Peyer's patch (tissue), 4 donors: ENCODE measurements around the gene BABAM1. TPM values are rescaled to one million over a fixed set of nuclear protein-coding genes. Genes with fewer than 3 reads are reported as not detected.
A peak's percentile ranks its signal among the peaks of the same experiment; 100 is the strongest.

Source experiments
- DNase-seq, 3 donors: peaks; one replicate each; pipeline ENCODE4 v3.0.0-alpha.2; 2017 to 2019
- H3K27ac ChIP-seq, 4 donors: fragments of 200-600 bp; sonication (generic); one replicate each; pipeline ENCODE4 v1.5.1; 2016 to 2019
- H3K27me3 ChIP-seq, 2 donors: fragments of 200-600 bp; sonication (generic); one replicate each; pipeline ENCODE4 v1.5.1; 2019
- H3K36me3 ChIP-seq, 3 donors: fragments of 200-600 bp; sonication (generic); one replicate each; pipeline ENCODE4 v1.5.1; 2016 to 2019
- H3K4me1 ChIP-seq, 4 donors: fragments of 200-600 bp; sonication (generic); one replicate each; pipeline ENCODE4 v1.5.1; 2016 to 2019
- H3K4me3 ChIP-seq, 4 donors: fragments of 200-600 bp; sonication (generic); 1 replicate in 3 of 4; 2 replicates in 1 of 4; pipeline ENCODE4 v1.5.1; 2016 to 2019; ENCODE audit warnings: mild to moderate bottlenecking in 1 of 4
- H3K9me3 ChIP-seq, 4 donors: fragments of 200-600 bp; sonication (generic); one replicate each; pipeline ENCODE4 v1.5.1; 2016 to 2019; ENCODE audit warnings: mild to moderate bottlenecking in 1 of 4
- CTCF ChIP-seq, 6 experiments: fragments of 450-650 bp in 4 of 6; fragments of 200-600 bp in 2 of 6; sonication (generic) in 1 of 6; IDR thresholded peaks; one replicate each; pipeline ENCODE4 v1.5.1; 2017 to 2019; ENCODE audit warnings: antibody characterized with exemption in 6 of 6, mild to moderate bottlenecking in 3 of 6, moderate library complexity in 1 of 6
- POLR2A ChIP-seq, 2 donors: fragments of 450-650 bp; IDR thresholded peaks; one replicate each; pipeline ENCODE4 v1.5.1; 2017; ENCODE audit warnings: antibody characterized with exemption in 2 of 2, mild to moderate bottlenecking in 2 of 2, moderate library complexity in 2 of 2
- total RNA-seq, 4 donors: library from RNA; depleted of rRNA; stranded (reverse); fragments of >200 nt; gene quantifications; one replicate each; pipeline ENCODE4 v1.1.0, GENCODE V29; 2016

The BABAM1 gene
- total RNA-seq: 100 to 1,000 TPM in 1 of 4 donors, 10 to 100 TPM in 3; 51.8 to 174 (median 59.2) TPM

- H3K9me3 ChIP-seq: no peaks in the 10 kb centered on the region
- peaks cover 0 to 33% (median 0%) of the 10 kb centered on the region in 3 donors for H3K36me3 ChIP-seq
- H3K27ac ChIP-seq: peak within 1 kb of the TSS; percentile 58 to 74 (median 66)
- H3K4me1 ChIP-seq: peaks cover 0 to 14% (median 5%) of the 10 kb centered on the region in 4 donors
- H3K4me3 ChIP-seq: peak within 1 kb of the TSS; percentile 65 to 93 (median 74)
- TF ChIP-seq CTCF (IDR thresholded peaks at IDR 0.05) (no peak), POLR2A (IDR thresholded peaks at IDR 0.05) (no peak)
- peak; percentile 92 to 99 (median 97) for DNase-seq
- no peaks in the 10 kb centered on the region for H3K27me3 ChIP-seq
Measured at GRCh38 chr19:17266975-17267788, at the start of gene BABAM1. Gene BABAM1, plus strand, starts transcription at chr19:17267443. Its CDS starts 1,364 bp downstream, at chr19:17268807.

GRCh38 chr19:17219286-17219685 lies 48.0 kb upstream of the BABAM1 start:
- DNase-seq: no peak
- Histone ChIP-seq H3K27ac (no peak overlapping the region), H3K4me1 (peaks cover 0 to 22% (median 5%) of the 10 kb centered on the region in 4 donors), H3K4me3 (no peak overlapping the region), H3K36me3 (peaks cover 0 to 31% (median 0%) of the 10 kb centered on the region in 3 donors), H3K27me3 (no peaks in the 10 kb centered on the region), H3K9me3 (no peaks in the 10 kb centered on the region)
- TF ChIP-seq POLR2A (IDR thresholded peaks at IDR 0.05) (no peak), CTCF (IDR thresholded peaks at IDR 0.05) (no peak)

- H3K36me3 ChIP-seq: peaks cover 0 to 31% (median 0%) of the 10 kb centered on the region in 3 donors
- no peaks in the 10 kb centered on the region for H3K9me3 ChIP-seq
- TF ChIP-seq CTCF (IDR thresholded peaks at IDR 0.05): no peak
- TF ChIP-seq POLR2A (IDR thresholded peaks at IDR 0.05): no peak
- no peak overlapping the region for H3K4me3 ChIP-seq
- no peaks in the 10 kb centered on the region for H3K27me3 ChIP-seq
- H3K27ac ChIP-seq: no peak overlapping the region
- DNase-seq: peak in 1 of 3 donors; percentile 60
- H3K4me1 ChIP-seq: peaks cover 0 to 16% (median 0%) of the 10 kb centered on the region in 4 donors
Measured at GRCh38 chr19:17220207-17220758, 47.0 kb upstream of the BABAM1 start.

- Histone ChIP-seq H3K27ac (no peak overlapping the region), H3K4me3 (no peak overlapping the region), H3K9me3 (no peaks in the 10 kb centered on the region), H3K27me3 (no peaks in the 10 kb centered on the region), H3K36me3 (peaks cover 0 to 7% (median 0%) of the 10 kb centered on the region in 3 donors), H3K4me1 (peaks cover 0 to 14% (median 3%) of the 10 kb centered on the region in 4 donors)
- no peak for TF ChIP-seq CTCF (IDR thresholded peaks at IDR 0.05)
- no peak for TF ChIP-seq POLR2A (IDR thresholded peaks at IDR 0.05)
- no peak for DNase-seq
Measured at GRCh38 chr19:17225053-17225452, 42.2 kb upstream of the BABAM1 start.

- Histone ChIP-seq H3K27ac (peak within 1 kb of the TSS; percentile 81 to 94 (median 92)), H3K4me3 (peak within 1 kb of the TSS; percentile 50 to 79 (median 68)), H3K4me1 (peaks cover 0 to 9% (median 3%) of the 10 kb centered on the region in 4 donors), H3K36me3 (peaks cover 0 to 15% (median 0%) of the 10 kb centered on the region in 3 donors), H3K27me3 (no peaks in the 10 kb centered on the region), H3K9me3 (no peaks in the 10 kb centered on the region)
- TF ChIP-seq CTCF (IDR thresholded peaks at IDR 0.05) (no peak), POLR2A (IDR thresholded peaks at IDR 0.05) (peak; percentile 71 to 82)
- peak; percentile 98 to 99 (median 99) for DNase-seq
Measured at GRCh38 chr19:17226002-17226933, 41.0 kb upstream of the BABAM1 start, which contains the start of gene OCEL1. Gene OCEL1, plus strand, starts transcription at chr19:17226226. Its CDS starts 22 bp downstream, at chr19:17226248.
